Mucosa of stomach (tissue), 1 donor: ENCODE results near the gene CDX1.

ENCODE experiments used
- H3K27me3 ChIP-seq: one replicate; pipeline ENCODE4 v1.7.0; 2013; ENCODE audit warnings: mild to moderate bottlenecking, low read length; ENCODE audit not compliant: control insufficient read depth, insufficient read depth
- H3K36me3 ChIP-seq: one replicate; pipeline ENCODE4 v1.7.0; 2013; ENCODE audit warnings: low read length; ENCODE audit not compliant: control insufficient read depth, insufficient read depth
- H3K4me1 ChIP-seq: one replicate; pipeline ENCODE4 v1.7.0; 2013; ENCODE audit warnings: mild to moderate bottlenecking, low read length; ENCODE audit not compliant: control insufficient read depth, insufficient read depth
- H3K4me3 ChIP-seq: one replicate; pipeline ENCODE4 v1.7.0; 2013; ENCODE audit warnings: low read length
- H3K9ac ChIP-seq: one replicate; pipeline ENCODE4 v1.7.0; 2013; ENCODE audit warnings: mild to moderate bottlenecking, low read length, moderate library complexity
- H3K9me3 ChIP-seq: one replicate; pipeline ENCODE4 v1.7.0; 2013; ENCODE audit warnings: mild to moderate bottlenecking, low read length, moderate library complexity; ENCODE audit not compliant: control insufficient read depth
- donor health status: Pancreatic carcinoma.

Gene CDX1

GRCh38 chr5:150162142-150162513 lies 4.5 kb upstream of the CDX1 start:
- Histone ChIP-seq H3K4me1 (peaks cover 33% of the 10 kb centered on the region), H3K4me3 (no peak overlapping the region), H3K9me3 (no peaks in the 10 kb centered on the region), H3K36me3 (no peaks in the 10 kb centered on the region), H3K27me3 (peaks cover 11% of the 10 kb centered on the region), H3K9ac (no peak overlapping the region)

DNA sequence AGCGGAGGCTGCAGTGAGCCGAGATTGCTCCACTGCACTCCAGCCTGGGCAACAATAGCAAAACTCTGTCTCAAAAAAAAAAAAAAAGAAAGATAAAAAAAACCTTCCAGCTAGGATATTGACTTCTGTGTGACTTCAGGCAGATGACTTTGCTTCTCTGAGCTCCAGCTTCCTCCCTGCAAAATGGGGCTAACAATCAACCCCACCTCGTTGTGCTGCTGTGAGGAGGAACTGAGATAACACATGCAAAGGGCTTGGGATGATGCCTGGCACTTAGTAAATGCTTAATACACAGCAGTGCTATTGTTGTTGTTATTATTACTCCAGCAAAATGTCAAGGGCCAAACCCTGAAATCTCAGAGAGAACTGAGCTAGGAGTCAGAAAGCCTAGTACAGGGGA lies 3.5 kb upstream of the CDX1 start:
- no peaks in the 10 kb centered on the region for H3K9me3 ChIP-seq
- no peak overlapping the region for H3K9ac ChIP-seq
- peaks cover 33% of the 10 kb centered on the region for H3K4me1 ChIP-seq
- no peaks in the 10 kb centered on the region for H3K36me3 ChIP-seq
- H3K4me3 ChIP-seq = no peak overlapping the region
- peaks cover 20% of the 10 kb centered on the region for H3K27me3 ChIP-seq

DNA sequence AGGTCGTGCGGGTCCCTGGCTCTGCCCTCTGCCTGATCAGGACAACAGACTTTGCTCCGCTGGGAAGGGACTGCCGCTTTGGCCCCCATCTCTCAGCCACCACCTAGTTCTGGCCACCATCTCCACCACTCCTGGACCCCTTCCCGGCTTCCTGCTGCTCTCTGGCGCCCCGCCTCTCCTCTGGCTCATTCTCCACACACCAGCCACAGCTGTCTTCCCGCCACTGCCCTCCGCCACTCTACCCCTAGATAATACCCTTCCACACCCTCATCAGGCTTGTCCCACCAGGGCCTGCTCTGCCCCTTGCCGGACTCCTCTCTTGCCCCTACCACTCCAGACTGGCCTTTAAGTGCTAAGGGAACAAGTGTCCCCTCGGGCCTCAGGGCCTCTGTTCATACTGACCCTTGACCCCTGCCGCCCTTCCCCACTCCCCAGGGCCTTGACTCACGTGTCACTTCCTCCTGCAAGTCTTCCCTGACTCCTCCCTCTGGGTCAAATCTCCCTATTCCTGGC lies 3.0 kb upstream of the CDX1 start:
- peaks cover 26% of the 10 kb centered on the region for H3K27me3 ChIP-seq
- no peak overlapping the region for H3K4me3 ChIP-seq
- no peak overlapping the region for H3K9ac ChIP-seq
- H3K4me1 ChIP-seq = peaks cover 34% of the 10 kb centered on the region
- no peaks in the 10 kb centered on the region for H3K9me3 ChIP-seq
- H3K36me3 ChIP-seq = no peaks in the 10 kb centered on the region

DNA sequence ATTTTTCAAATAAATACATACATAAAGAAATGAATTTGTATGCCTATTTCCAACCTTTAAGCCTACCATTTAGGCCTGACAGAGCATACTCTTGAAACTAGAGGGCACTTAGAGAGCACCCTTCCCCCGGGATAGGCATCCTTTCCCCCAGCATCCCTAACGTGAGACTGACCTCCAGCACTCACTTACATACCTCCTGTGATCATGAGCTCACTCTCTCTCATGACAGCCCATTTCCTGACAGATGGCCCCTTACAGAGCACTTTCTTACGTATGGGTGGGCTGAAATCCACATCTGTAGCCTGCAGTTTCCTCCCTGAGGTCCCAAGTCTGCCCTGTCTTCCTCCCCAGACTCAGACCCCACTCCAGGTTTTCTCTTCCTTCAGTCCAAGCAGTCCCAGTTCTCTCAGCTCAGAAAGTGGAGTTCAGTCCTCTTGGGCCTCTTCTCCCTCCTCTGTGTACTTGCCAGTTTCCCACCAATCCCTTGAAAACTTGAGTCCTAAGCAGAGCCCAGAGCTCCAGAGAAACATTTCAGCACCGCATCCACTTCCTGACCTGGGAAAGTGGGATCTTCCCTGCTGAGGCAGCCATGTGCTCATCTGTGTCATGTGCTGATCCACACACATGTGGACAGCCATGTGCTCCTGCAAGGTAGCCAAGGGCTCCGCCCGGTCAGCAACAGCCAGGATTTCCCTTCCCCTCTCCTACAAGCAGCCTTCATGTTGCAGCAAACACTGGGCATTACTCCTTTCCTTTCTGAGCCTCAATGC lies 2.2 kb upstream of the CDX1 start:
- Histone ChIP-seq H3K27me3 (peaks cover 33% of the 10 kb centered on the region), H3K9me3 (no peaks in the 10 kb centered on the region), H3K4me1 (peaks cover 37% of the 10 kb centered on the region), H3K9ac (no peak overlapping the region), H3K4me3 (no peak overlapping the region), H3K36me3 (no peaks in the 10 kb centered on the region)

DNA sequence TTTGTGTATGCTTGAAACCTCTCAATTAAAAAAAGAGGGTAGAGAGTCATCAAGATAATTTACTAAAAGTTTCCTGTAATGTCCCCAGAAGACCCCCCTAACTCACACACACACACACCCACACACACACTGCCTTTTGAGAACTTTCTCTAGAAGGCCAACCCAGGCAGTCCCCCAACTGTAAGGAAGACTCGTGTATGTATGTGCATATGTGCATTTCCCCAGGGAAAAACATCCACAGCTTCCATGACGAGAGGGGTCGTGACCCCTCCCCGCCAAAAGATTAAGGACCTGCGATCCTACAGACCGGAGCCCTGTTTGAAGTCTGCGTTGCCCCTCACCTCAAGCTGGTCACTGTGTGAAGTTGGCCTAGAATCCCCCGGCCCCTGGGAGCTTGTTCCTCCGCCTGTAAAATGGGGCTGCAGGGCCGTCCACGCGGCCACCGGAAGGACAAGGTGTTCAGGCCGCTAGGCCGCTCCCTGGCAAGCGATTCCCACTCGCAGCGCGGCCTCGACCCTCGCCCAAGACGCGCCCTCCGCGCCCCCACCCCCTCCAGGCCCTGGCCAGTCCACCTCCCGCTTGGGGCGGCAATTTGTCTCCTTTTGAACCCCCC lies 435 bp upstream of the CDX1 start:
- Histone ChIP-seq H3K36me3 (no peaks in the 10 kb centered on the region), H3K9ac (no peak overlapping the region), H3K9me3 (no peaks in the 10 kb centered on the region), H3K4me3 (no peak overlapping the region), H3K4me1 (peaks cover 35% of the 10 kb centered on the region), H3K27me3 (peaks cover 38% of the 10 kb centered on the region)

DNA sequence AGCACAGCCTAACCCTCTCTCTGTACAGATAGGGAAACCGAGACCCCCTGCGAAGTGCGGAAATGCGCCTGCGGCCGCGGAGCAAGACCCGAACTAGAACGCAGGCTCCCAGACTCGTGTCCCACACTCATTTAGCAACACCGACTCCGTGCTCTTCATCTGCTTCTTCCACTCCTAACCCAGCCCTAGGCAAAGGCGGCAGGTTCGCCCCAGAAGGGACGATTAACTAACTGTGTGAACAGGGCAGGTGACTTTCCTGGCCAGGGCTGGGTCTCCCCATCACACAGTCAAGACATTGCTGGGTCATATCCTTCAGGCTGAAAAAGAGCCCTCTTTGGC lies 903 bp downstream of the CDX1 start:
- Histone ChIP-seq H3K4me3 (no peak overlapping the region), H3K9me3 (no peaks in the 10 kb centered on the region), H3K4me1 (peaks cover 22% of the 10 kb centered on the region), H3K27me3 (peaks cover 39% of the 10 kb centered on the region), H3K9ac (no peak overlapping the region), H3K36me3 (no peaks in the 10 kb centered on the region)

DNA sequence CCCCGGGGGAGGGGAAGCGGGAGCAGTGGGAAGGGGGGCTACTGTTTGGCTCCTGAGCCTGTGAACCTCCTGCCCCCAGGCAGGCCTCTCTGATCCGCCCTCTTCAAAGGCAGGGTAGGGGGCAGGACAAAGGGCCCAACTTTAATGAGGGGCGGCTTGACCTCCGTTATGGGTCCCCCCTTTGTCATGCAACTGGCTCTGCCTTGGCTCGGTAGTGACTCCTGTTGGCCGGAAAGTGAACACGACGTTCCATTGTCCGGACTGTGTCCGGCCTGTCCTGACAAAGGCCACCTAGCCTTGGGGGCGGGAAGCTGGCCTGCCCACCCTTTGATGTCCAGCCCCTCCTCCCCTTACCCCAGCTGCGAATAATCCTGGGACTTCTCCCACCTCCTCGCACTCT lies 1.3 kb downstream of the CDX1 start:
- Histone ChIP-seq H3K4me3 (no peak overlapping the region), H3K36me3 (no peaks in the 10 kb centered on the region), H3K9me3 (no peaks in the 10 kb centered on the region), H3K9ac (no peak overlapping the region), H3K4me1 (peaks cover 23% of the 10 kb centered on the region), H3K27me3 (peaks cover 43% of the 10 kb centered on the region)

- Histone ChIP-seq H3K9ac (no peak overlapping the region), H3K27me3 (peaks cover 43% of the 10 kb centered on the region), H3K36me3 (no peaks in the 10 kb centered on the region), H3K9me3 (no peaks in the 10 kb centered on the region), H3K4me1 (peaks cover 21% of the 10 kb centered on the region), H3K4me3 (no peak overlapping the region)
Measured at GRCh38 chr5:150168864-150169263, 2.3 kb downstream of the CDX1 start.

DNA sequence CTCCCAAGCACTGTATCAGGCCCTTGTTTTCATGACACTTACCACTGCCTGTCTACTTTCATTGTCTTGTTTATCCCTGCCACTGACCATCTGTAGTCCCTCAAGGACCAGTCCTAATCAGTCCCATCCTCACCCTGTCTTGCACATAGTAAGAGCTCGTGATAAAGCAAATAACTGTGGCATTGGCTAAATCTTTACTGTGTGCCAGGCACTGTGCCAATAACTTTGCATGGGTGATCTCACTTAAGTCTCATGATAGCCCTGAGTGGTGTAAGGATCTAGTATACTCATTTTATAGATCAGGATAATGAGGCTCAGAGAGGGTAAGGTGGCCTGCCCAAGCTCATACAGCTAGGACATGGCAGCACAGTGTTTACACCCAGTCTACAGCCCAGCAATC lies 5.6 kb downstream of the CDX1 start:
- H3K27me3 ChIP-seq = peaks cover 32% of the 10 kb centered on the region
- no peak overlapping the region for H3K4me3 ChIP-seq
- no peak overlapping the region for H3K9ac ChIP-seq
- no peaks in the 10 kb centered on the region for H3K36me3 ChIP-seq
- peaks cover 11% of the 10 kb centered on the region for H3K4me1 ChIP-seq
- H3K9me3 ChIP-seq = no peaks in the 10 kb centered on the region

DNA sequence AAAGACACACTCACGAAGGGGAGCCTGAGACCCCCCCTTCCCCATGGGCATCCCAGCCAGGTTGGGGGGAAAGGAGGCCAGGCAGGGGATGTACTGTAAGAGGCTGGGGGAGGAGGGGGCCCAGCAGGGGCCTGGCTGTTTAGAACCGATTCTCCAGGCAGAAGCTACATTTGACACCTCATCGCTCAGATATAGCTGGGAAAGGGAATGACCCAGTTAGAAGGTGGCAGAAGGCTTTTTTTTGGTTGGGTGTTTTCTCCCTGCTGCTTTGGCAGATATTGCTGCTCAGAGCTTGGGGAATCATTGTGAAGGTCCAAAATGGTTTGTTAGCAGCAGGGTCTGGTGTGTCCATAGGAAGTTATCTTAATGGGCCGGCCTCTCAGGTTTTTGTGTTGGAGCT lies 6.0 kb downstream of the CDX1 start:
- H3K9ac ChIP-seq = no peak overlapping the region
- no peak overlapping the region for H3K4me3 ChIP-seq
- no peaks in the 10 kb centered on the region for H3K9me3 ChIP-seq
- H3K4me1 ChIP-seq = peaks cover 11% of the 10 kb centered on the region
- H3K27me3 ChIP-seq = peaks cover 28% of the 10 kb centered on the region
- no peaks in the 10 kb centered on the region for H3K36me3 ChIP-seq

DNA sequence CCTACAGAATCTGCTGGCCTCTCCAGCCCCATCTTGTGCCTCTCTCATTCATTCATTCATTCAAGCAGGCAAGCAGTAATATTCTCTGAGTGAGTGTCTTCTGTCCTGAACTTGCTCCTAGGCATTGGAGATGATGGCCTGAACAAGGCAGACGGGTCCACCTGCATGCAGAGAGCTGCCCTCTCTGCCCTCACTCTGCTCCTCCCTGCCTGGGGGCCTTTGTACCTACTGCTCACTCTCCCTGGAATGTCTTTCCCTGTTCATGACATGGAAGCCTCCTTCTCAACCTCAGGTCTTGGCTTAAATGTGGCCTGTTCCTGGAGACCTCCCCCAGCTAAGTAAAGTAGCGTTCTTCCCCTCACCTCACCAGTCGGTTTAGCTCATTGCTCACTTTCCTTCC lies 6.6 kb downstream of the CDX1 start:
- no peaks in the 10 kb centered on the region for H3K9me3 ChIP-seq
- H3K4me3 ChIP-seq = no peak overlapping the region
- H3K4me1 ChIP-seq = peaks cover 11% of the 10 kb centered on the region
- H3K9ac ChIP-seq = no peak overlapping the region
- H3K27me3 ChIP-seq = peaks cover 22% of the 10 kb centered on the region
- no peaks in the 10 kb centered on the region for H3K36me3 ChIP-seq

DNA sequence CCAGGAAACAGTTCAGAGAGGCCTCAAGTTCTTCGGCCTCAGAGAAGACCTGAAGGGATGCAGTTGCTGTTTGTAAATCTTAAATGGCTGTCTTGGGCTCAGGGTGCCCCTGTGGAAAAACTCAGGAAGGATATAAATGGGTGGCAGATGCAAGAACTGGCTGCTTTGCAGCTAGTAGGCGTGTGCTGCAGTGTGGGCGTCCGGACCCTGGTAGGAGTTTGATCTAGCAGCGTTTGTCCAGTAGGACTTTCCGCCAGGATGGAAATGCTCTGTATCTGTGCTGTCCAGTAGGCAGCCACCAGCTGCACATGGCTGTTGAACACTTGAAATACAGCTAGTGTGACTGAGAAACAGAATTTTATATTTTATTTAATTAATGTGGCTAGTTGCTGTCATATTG lies 7.7 kb downstream of the CDX1 start:
- no peak overlapping the region for H3K4me3 ChIP-seq
- H3K9me3 ChIP-seq = no peaks in the 10 kb centered on the region
- H3K9ac ChIP-seq = no peak overlapping the region
- H3K4me1 ChIP-seq = peaks cover 7% of the 10 kb centered on the region
- H3K27me3 ChIP-seq = peaks cover 11% of the 10 kb centered on the region
- no peaks in the 10 kb centered on the region for H3K36me3 ChIP-seq
